ENCODE data around the gene CADPS2. TPM values are rescaled to one million over a fixed set of nuclear protein-coding genes. Genes with fewer than 3 reads are reported as not detected.

CADPS2 gene
- total RNA-seq, 6 experiments from 2014 or later, result 7.6 to 14.7 (median 9.4) TPM

DNA sequence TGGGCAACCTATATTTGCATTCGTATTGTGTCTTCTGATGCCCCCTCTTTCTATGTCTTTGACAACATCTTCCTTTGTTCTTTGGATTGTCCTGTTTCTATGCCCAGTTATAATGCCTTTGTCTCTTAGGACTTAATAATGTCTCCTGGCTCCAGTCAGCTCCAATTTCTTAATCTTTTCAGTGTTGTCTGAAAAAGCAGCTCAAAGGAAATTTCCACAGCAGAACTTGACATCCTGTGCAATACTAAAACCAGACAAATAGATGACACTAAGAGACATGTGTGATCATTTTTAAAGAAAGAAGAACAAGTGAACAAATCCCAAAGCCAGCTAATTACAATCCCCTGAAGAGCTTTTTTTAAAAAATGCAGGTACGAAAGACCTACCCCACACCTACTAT is 135.9 kb downstream of the CADPS2 start:
- TF ChIP-seq CTCF (IDR thresholded peaks at IDR 0.05), result no peak
- no peak for TF ChIP-seq POLR2A (IDR thresholded peaks at IDR 0.05)
- Histone ChIP-seq H3K27ac (no peak overlapping the region), H3K27me3 (no peaks in the 10 kb centered on the region), H3K36me3 (no peaks in the 10 kb centered on the region), H3K4me1 (no peaks in the 10 kb centered on the region), H3K4me3 (no peak overlapping the region), H3K9me3 (no peaks in the 10 kb centered on the region)
- 80% methylated on average over 2 of the region's 2 CpGs for WGBS (ENCODE audit: insufficient coverage, low coverage, low lambda C conversion rate, missing lambda C conversion rate)
- intact Hi-C loops (cut with DNase I), result no loop called here
- ATAC-seq (no peak), DNase-seq (no peak)

DNA sequence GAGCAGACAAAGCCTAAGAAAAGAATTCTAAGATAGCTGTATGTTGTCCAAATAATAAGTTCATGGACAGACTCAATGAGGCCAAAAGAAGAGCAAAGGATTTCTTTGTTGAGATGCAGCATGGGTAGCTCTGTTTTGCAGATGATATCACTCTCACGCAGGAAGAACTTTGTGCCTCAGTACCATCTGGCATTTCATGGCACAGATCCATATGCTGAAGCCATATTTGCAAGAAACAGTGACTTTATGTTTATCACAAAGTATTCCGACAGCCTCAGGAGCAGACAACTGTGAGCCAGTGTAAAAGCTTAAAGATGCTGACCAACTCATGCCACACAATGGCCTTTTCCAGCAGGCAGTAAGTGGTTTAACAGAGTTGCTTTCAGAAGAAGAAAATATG is 138.1 kb downstream of the CADPS2 start:
- Histone ChIP-seq H3K4me1 (no peaks in the 10 kb centered on the region), H3K36me3 (no peaks in the 10 kb centered on the region), H3K27me3 (no peaks in the 10 kb centered on the region), H3K4me3 (no peak overlapping the region), H3K9me3 (no peaks in the 10 kb centered on the region), H3K27ac (no peak overlapping the region)
- intact Hi-C loops (cut with DNase I), result no loop called here
- WGBS (ENCODE audit: insufficient coverage, low coverage, low lambda C conversion rate, missing lambda C conversion rate), result 92% methylated on average over 2 of the region's 2 CpGs
- ATAC-seq, result no peak
- DNase-seq, result no peak
- TF ChIP-seq POLR2A (IDR thresholded peaks at IDR 0.05) (no peak), CTCF (IDR thresholded peaks at IDR 0.05) (no peak)

DNA sequence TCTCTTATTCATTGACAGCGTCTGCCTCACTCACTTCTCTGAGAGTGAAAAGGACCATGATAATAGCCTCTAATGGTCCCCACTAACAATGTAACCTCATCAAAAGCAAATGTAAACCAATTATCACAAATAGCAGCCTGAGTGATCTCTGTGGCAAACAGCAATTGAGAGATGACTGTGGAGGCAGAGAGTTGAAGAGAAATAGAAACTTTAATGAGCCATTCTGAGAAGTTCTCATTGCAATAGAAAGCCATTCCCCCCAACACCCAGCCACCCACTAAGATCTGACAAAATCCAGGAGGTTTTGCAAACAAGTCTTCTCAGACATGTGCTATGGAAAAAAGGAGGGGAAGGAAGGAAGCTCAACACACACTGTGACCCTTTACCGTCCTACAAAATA is 139.3 kb downstream of the CADPS2 start:
- 79% methylated on average over 2 of the region's 2 CpGs for WGBS (ENCODE audit: insufficient coverage, low coverage, low lambda C conversion rate, missing lambda C conversion rate)
- Histone ChIP-seq H3K9me3 (no peaks in the 10 kb centered on the region), H3K4me3 (no peak overlapping the region), H3K36me3 (no peaks in the 10 kb centered on the region), H3K27me3 (no peaks in the 10 kb centered on the region), H3K27ac (no peak overlapping the region), H3K4me1 (no peaks in the 10 kb centered on the region)
- intact Hi-C loops (cut with DNase I), result no loop called here
- ATAC-seq, result no peak
- DNase-seq, result no peak
- no peak for TF ChIP-seq POLR2A (IDR thresholded peaks at IDR 0.05)

DNA sequence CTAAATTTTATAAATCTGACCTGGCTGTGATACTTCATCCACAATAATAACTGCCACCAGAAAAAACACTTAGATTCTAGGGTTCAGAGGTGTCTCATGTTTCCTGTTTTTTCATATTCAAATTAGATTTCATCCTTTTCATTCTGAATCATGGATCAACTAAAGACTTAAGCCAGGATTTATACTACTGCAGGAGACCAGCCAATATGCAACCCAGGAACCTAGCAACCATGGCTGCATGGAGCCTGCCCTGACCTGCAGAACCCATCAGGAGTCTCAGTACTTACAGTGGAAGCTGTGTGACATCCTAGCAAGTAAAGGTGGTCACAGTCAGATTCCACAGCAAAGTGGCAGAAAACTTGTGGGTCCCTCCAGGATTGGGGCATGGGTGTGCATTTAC is 143.0 kb downstream of the CADPS2 start:
- H3K9me3 ChIP-seq, result no peaks in the 10 kb centered on the region
- no peak overlapping the region for H3K4me3 ChIP-seq
- H3K27me3 ChIP-seq, result no peaks in the 10 kb centered on the region
- no peaks in the 10 kb centered on the region for H3K4me1 ChIP-seq
- TF ChIP-seq CTCF (IDR thresholded peaks at IDR 0.05), result no peak
- TF ChIP-seq POLR2A (IDR thresholded peaks at IDR 0.05), result no peak
- H3K27ac ChIP-seq, result no peak overlapping the region
- ATAC-seq (no peak), DNase-seq (no peak)
- no peaks in the 10 kb centered on the region for H3K36me3 ChIP-seq
- intact Hi-C loops (cut with DNase I), result no loop called here

DNA sequence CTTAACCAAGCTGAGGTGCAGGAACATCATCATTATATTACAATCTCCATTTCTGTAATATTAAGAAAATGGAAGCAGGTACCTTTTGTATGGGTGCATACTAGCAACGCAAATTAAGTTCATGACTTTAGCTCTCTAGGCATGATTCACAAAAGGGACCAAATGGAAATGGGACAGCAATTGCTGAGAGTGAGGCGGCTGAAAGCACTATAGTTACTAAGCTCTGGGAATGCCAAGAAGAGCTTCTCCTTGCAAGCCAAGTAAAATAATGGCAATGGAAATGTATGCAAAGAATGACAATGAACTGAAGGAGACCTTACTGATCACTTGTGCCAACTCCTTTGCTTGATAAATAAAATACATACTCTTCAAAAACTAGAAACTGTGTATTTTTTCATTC is 147.3 kb downstream of the CADPS2 start:
- 100% methylated on average over 1 of the region's 2 CpGs for WGBS (ENCODE audit: insufficient coverage, low coverage, low lambda C conversion rate, missing lambda C conversion rate)
- no peak for ATAC-seq
- TF ChIP-seq CTCF (IDR thresholded peaks at IDR 0.05) (no peak), POLR2A (IDR thresholded peaks at IDR 0.05) (no peak)

More for the DNA sequence above, 147.3 kb downstream of the CADPS2 start:
- H3K27ac ChIP-seq, result no peak overlapping the region
- H3K4me1 ChIP-seq, result no peaks in the 10 kb centered on the region
- intact Hi-C loops (cut with DNase I), result no loop called here
- no peaks in the 10 kb centered on the region for H3K9me3 ChIP-seq
- DNase-seq, result no peak
- H3K27me3 ChIP-seq, result no peaks in the 10 kb centered on the region
- no peak overlapping the region for H3K4me3 ChIP-seq
- no peaks in the 10 kb centered on the region for H3K36me3 ChIP-seq

Measured in right lobe of liver (tissue), 6 donors.